Neural cell (in vitro differentiated cells): ENCODE data around the gene GBP3. TPM values are rescaled to one million over a fixed set of nuclear protein-coding genes. Genes with fewer than 3 reads are reported as not detected.

Experiments
- H2AFZ ChIP-seq: fragments of 200-600, 300-800 bp; sonication (generic), shearing (Covaris generic); 2 replicates; pipeline ENCODE4 v1.6.0; 2014; ENCODE audit warnings: low read depth, mild to moderate bottlenecking, antibody characterized with exemption, low read length, moderate library complexity
- H3F3A ChIP-seq: fragments of 200-600 bp; shearing (Covaris generic); 2 replicates; pipeline ENCODE4 v1.6.1; 2016; ENCODE audit warnings: mild to moderate bottlenecking, moderate library complexity, mixed read lengths, antibody characterized with exemption, low read length; ENCODE audit not compliant: insufficient read depth, poor library complexity, severe bottlenecking
- H3K27ac ChIP-seq: fragments of 200-600, 300-800 bp; sonication (generic), shearing (Covaris generic); 2 replicates; pipeline ENCODE4 v1.5.1; 2014; ENCODE audit warnings: mild to moderate bottlenecking, low read length, moderate library complexity
- H3K27me3 ChIP-seq: fragments of 300-800, 200-600 bp; sonication (generic), shearing (Covaris generic); 2 replicates; pipeline ENCODE4 v1.6.0; 2014; ENCODE audit warnings: mild to moderate bottlenecking, low read depth, low read length, moderate library complexity; ENCODE audit not compliant: insufficient read depth
- H3K36me3 ChIP-seq: fragments of 300-800, 200-600 bp; sonication (generic), shearing (Covaris generic); 2 replicates; pipeline ENCODE4 v1.5.1; 2014; ENCODE audit warnings: mild to moderate bottlenecking, antibody characterized with exemption, low read length, moderate library complexity; ENCODE audit not compliant: insufficient read depth
- H3K4me2 ChIP-seq: fragments of 300-800, 200-600 bp; sonication (generic), shearing (Covaris generic); 2 replicates; pipeline ENCODE4 v1.6.0; 2014; ENCODE audit warnings: mild to moderate bottlenecking, low read length
- H3K4me3 ChIP-seq: fragments of 300-800, 200-600 bp; sonication (generic), shearing (Covaris generic); 2 replicates; pipeline ENCODE4 v1.5.1; 2014; ENCODE audit warnings: mild to moderate bottlenecking, low read length, moderate library complexity
- H3K79me2 ChIP-seq: fragments of 200-600 bp; shearing (Covaris generic); replicated peaks from 2 replicates; pipeline ENCODE4 v1.6.0; 2014; ENCODE audit warnings: mild to moderate bottlenecking, low read length, moderate library complexity; ENCODE audit not compliant: insufficient read depth
- H3K9ac ChIP-seq: fragments of 300-800, 200-600 bp; sonication (generic), shearing (Covaris generic); 2 replicates; pipeline ENCODE4 v1.6.1; 2016; ENCODE audit warnings: mild to moderate bottlenecking, low read length, mixed read lengths
- H3K9me2 ChIP-seq: fragments of 200-600 bp; shearing (Covaris generic); 2 replicates; pipeline ENCODE4 v1.6.1; 2016; ENCODE audit warnings: mild to moderate bottlenecking, low read length, mixed read lengths; ENCODE audit not compliant: insufficient read depth
- H3K9me3 ChIP-seq: fragments of 200-600, 300-800 bp; sonication (generic), shearing (Covaris generic); 2 replicates; pipeline ENCODE4 v1.6.1; 2016; ENCODE audit warnings: mild to moderate bottlenecking, mixed run types, low read length, moderate library complexity, mixed read lengths
- H4K20me1 ChIP-seq: fragments of 200-600 bp; shearing (Covaris generic); 2 replicates; pipeline ENCODE4 v1.6.1; 2016; ENCODE audit warnings: mild to moderate bottlenecking, mixed run types; ENCODE audit not compliant: insufficient read depth
- CTCF ChIP-seq: fragments of 450-650 bp; IDR thresholded peaks from 2 replicates; pipeline ENCODE4 v1.5.1; 2014; ENCODE audit warnings: antibody characterized with exemption, mild to moderate bottlenecking, moderate library complexity; ENCODE audit not compliant: poor library complexity, severe bottlenecking
- EP300 ChIP-seq: fragments of 450-650 bp; conservative IDR thresholded peaks from 2 replicates; pipeline ENCODE4 v1.6.1; 2014; ENCODE audit warnings: antibody characterized with exemption, mild to moderate bottlenecking, moderate library complexity; ENCODE audit not compliant: poor library complexity, severe bottlenecking
- EZH2 ChIP-seq: fragments of 200-600, 300-800 bp; shearing (Covaris generic), sonication (generic); IDR thresholded peaks from 2 replicates; pipeline ENCODE4 v1.6.1; 2014; ENCODE audit warnings: antibody characterized with exemption, low read length, borderline replicate concordance, mild to moderate bottlenecking; ENCODE audit not compliant: insufficient read depth, poor library complexity, severe bottlenecking
- MXI1 ChIP-seq: fragments of 450-650 bp; conservative IDR thresholded peaks from 2 replicates; pipeline ENCODE4 v1.6.1; 2014; ENCODE audit warnings: antibody characterized with exemption, mild to moderate bottlenecking; ENCODE audit not compliant: poor library complexity, severe bottlenecking
- POLR2AphosphoS5 ChIP-seq: IDR thresholded peaks from 2 replicates; pipeline ENCODE4 v1.6.1; 2012
- RAD21 ChIP-seq: fragments of 450-650 bp; conservative IDR thresholded peaks from 2 replicates; pipeline ENCODE4 v1.6.1; 2014; ENCODE audit warnings: antibody characterized with exemption, mild to moderate bottlenecking, moderate library complexity
- REST ChIP-seq: IDR thresholded peaks from 2 replicates; pipeline ENCODE4 v1.6.1; 2012; ENCODE audit warnings: borderline replicate concordance
- SMC3 ChIP-seq: fragments of 450-650 bp; conservative IDR thresholded peaks from 2 replicates; pipeline ENCODE4 v1.6.1; 2014; ENCODE audit warnings: antibody characterized with exemption, mild to moderate bottlenecking, moderate library complexity; ENCODE audit not compliant: poor library complexity
- TAF1 ChIP-seq: IDR thresholded peaks from 2 replicates; pipeline ENCODE4 v1.6.1; 2012; ENCODE audit warnings: low read depth
- polyA plus RNA-seq: library from polyadenylated mRNA; depleted of rRNA; stranded (reverse); fragments of >200 nt; gene quantifications from 2 replicates; pipeline ENCODE4 v1.2.3, GENCODE V29; 2014

GBP3 gene
- polyA plus RNA-seq, 1 donor from 2014 or later: not detected

GRCh38 chr1:89065079-89065868 is 42.6 kb upstream of the GBP3 start, which contains the start of gene GBP1:
Gene GBP1 (minus strand): TSS chr1:89065208. CDS start chr1:89063234, 1,974 bp downstream.
- H4K20me1 ChIP-seq: no peaks in the 10 kb centered on the region
- H3K4me2 ChIP-seq: no peak within 1 kb of the TSS
- no peak within 1 kb of the TSS for H3K27ac ChIP-seq
- H3K9me3 ChIP-seq: no peaks in the 10 kb centered on the region
- no peak within 1 kb of the TSS for H3K4me3 ChIP-seq
- H2AFZ ChIP-seq: no peak within 1 kb of the TSS
- H3K36me3 ChIP-seq: no peaks in the 10 kb centered on the region
- no peaks in the 10 kb centered on the region for H3K9me2 ChIP-seq
- TF ChIP-seq POLR2AphosphoS5 (no peak), MXI1 (no peak), SMC3 (no peak), TAF1 (no peak), EP300 (no peak), REST (no peak), RAD21 (no peak), CTCF (no peak), EZH2 (no peak)
- H3F3A ChIP-seq: no peaks in the 10 kb centered on the region
- no peaks in the 10 kb centered on the region for H3K79me2 ChIP-seq
- no peak within 1 kb of the TSS for H3K9ac ChIP-seq
- H3K27me3 ChIP-seq: no peaks in the 10 kb centered on the region

GRCh38 chr1:89064632-89065031 is 42.0 kb upstream of the GBP3 start:
- no peaks in the 10 kb centered on the region for H3K9me2 ChIP-seq
- H3K27ac ChIP-seq: no peak overlapping the region
- TF ChIP-seq SMC3 (no peak), REST (no peak), TAF1 (no peak), RAD21 (no peak), MXI1 (no peak), EP300 (no peak), EZH2 (no peak), POLR2AphosphoS5 (no peak), CTCF (no peak)
- no peaks in the 10 kb centered on the region for H3K27me3 ChIP-seq
- H3K4me2 ChIP-seq: no peak overlapping the region
- no peaks in the 10 kb centered on the region for H3K36me3 ChIP-seq
- no peaks in the 10 kb centered on the region for H3K79me2 ChIP-seq
- no peak overlapping the region for H3K4me3 ChIP-seq
- H3K9ac ChIP-seq: no peak overlapping the region
- no peaks in the 10 kb centered on the region for H4K20me1 ChIP-seq
- H3F3A ChIP-seq: no peaks in the 10 kb centered on the region
- no peaks in the 10 kb centered on the region for H3K9me3 ChIP-seq
- no peak overlapping the region for H2AFZ ChIP-seq
